HG03571 (cell line): ENCODE results near the gene NPPB.

Source experiments
- ATAC-seq: cut with Tn5 transposase; IDR thresholded peaks from one replicate; pipeline ENCODE4 v1.9.1; 2021; ENCODE audit not compliant: unreplicated experiment

The NPPB gene

GRCh38 chr1:11835441-11836225 lies 23.1 kb downstream of the NPPB start:
- ATAC-seq: no peak

GRCh38 chr1:11833900-11834299 lies 24.8 kb downstream of the NPPB start:
- ATAC-seq: no peak

- no peak for ATAC-seq
Observed at GRCh38 chr1:11833497-11833896, 25.2 kb downstream of the NPPB start.

GRCh38 chr1:11831945-11832725 lies 26.6 kb downstream of the NPPB start:
- no peak for ATAC-seq

- ATAC-seq: no peak
Observed at GRCh38 chr1:11828511-11828910, 30.2 kb downstream of the NPPB start.

GRCh38 chr1:11826946-11827345 lies 31.8 kb downstream of the NPPB start:
- ATAC-seq: no peak

GRCh38 chr1:11825131-11825530 lies 33.6 kb downstream of the NPPB start:
- no peak for ATAC-seq

GRCh38 chr1:11823366-11824137 lies 35.2 kb downstream of the NPPB start:
- ATAC-seq: no peak

- no peak for ATAC-seq
Observed at GRCh38 chr1:11822091-11822490, 36.7 kb downstream of the NPPB start.

- ATAC-seq: no peak
Observed at GRCh38 chr1:11817192-11817591, 41.6 kb downstream of the NPPB start.

GRCh38 chr1:11813021-11813420 lies 45.7 kb downstream of the NPPB start:
- no peak for ATAC-seq
